ENCODE measurements around the gene IGFBP2. TPM values are rescaled to one million over a fixed set of nuclear protein-coding genes. Genes with fewer than 3 reads are reported as not detected.
A peak's percentile ranks its signal among the peaks of the same experiment; 100 is the strongest.

IGFBP2 gene
- total and polyA plus RNA-seq, 2 donors (not counting 1 experiment from before 2014, with no cell fraction given) = not detected

DNA sequence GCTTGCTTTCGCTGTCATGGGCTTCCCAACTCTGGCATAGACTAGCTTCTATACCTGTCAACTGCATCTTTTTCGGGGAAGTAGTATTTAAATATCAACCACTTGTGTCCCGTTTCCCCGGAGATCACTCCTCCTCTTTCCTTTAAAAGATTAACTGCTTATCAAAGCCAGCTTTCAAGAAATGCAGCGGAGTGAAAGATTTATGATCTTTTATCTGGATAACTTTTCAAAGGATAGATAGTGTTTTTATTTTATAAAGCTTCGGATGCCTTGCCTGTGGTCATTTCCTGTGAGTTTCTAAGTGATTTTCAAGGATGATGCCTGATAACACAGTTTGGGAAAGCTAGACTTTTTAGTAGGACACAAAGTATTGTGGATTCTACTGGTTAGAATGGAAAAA lies 65.1 kb downstream of the IGFBP2 start:
- POLR2A ChIA-PET = no interaction called here
- Histone ChIP-seq H4K20me1 (ENCODE audit: control insufficient read depth, insufficient read depth, low read length, poor library complexity, severe bottlenecking) (no peaks in the 10 kb centered on the region), H3K27me3 (replicated peaks in 1 of 4; ENCODE audit: control extremely low read depth in 1 of 4, control insufficient read depth in 3 of 4, insufficient read depth in 4 of 4, low read length in 3 of 4) (peaks cover 0 to 46% (median 21%) of the 10 kb centered on the region in 4 experiments), H3K27ac (ENCODE audit: low read length in 2 of 2) (no peak overlapping the region), H2AFZ (ENCODE audit: insufficient read depth, low read depth, low read length, poor library complexity, severe bottlenecking) (no peak overlapping the region), H3K79me2 (ENCODE audit: control insufficient read depth, insufficient read depth, low read length) (no peaks in the 10 kb centered on the region), H3K36me3 (replicated peaks in 1 of 2; ENCODE audit: control extremely low read depth in 1 of 2, control insufficient read depth in 1 of 2, extremely low read depth in 1 of 2, insufficient read depth in 2 of 2, low read length in 1 of 2) (no peaks in the 10 kb centered on the region), H3K9ac (ENCODE audit: low read length) (no peak overlapping the region), H3K9me3 (ENCODE audit: control extremely low read depth in 1 of 3, control insufficient read depth in 2 of 3, insufficient read depth in 1 of 3, low read length in 2 of 3) (peaks cover 0 to 4% (median 0%) of the 10 kb centered on the region in 3 donors), H3K4me1 (ENCODE audit: control insufficient read depth in 2 of 2, insufficient read depth in 2 of 2, low read length in 2 of 2) (peaks cover 12 to 13% of the 10 kb centered on the region in 2 donors), H3K4me2 (replicated peaks; ENCODE audit: low read depth, low read length, poor library complexity, severe bottlenecking) (no peak overlapping the region), H3K4me3 (ENCODE audit: control extremely low read depth in 1 of 5, extremely low read depth in 1 of 5, insufficient read depth in 1 of 5, low read depth in 2 of 5, low read length in 4 of 5) (no peak overlapping the region)
- Mint-ChIP-seq H3K9me3 (ENCODE audit: insufficient read depth) (no peaks in the 10 kb centered on the region), H3K27me3 (peaks cover 33% of the 10 kb centered on the region), H3K27ac (no peak overlapping the region), H3K4me1 (peaks cover 8% of the 10 kb centered on the region), H3K4me3 (no peak overlapping the region)
- intact Hi-C loops (cut with micrococcal nuclease) = no loop called here
- ATAC-seq (ENCODE audit: low read depth) (no peak), DNase-seq (no peak)
- TF ChIP-seq EZH2 (IDR thresholded peaks at IDR 0.05; ENCODE audit: borderline replicate concordance, insufficient read depth, low read depth, low read length, poor library complexity, severe bottlenecking) = no peak
- TF ChIP-seq, protein P1, sequence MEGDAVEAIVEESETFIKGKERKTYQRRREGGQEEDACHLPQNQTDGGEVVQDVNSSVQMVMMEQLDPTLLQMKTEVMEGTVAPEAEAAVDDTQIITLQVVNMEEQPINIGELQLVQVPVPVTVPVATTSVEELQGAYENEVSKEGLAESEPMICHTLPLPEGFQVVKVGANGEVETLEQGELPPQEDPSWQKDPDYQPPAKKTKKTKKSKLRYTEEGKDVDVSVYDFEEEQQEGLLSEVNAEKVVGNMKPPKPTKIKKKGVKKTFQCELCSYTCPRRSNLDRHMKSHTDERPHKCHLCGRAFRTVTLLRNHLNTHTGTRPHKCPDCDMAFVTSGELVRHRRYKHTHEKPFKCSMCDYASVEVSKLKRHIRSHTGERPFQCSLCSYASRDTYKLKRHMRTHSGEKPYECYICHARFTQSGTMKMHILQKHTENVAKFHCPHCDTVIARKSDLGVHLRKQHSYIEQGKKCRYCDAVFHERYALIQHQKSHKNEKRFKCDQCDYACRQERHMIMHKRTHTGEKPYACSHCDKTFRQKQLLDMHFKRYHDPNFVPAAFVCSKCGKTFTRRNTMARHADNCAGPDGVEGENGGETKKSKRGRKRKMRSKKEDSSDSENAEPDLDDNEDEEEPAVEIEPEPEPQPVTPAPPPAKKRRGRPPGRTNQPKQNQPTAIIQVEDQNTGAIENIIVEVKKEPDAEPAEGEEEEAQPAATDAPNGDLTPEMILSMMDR (IDR thresholded peaks at IDR 0.05) = no peak
- CTCF ChIA-PET = interaction anchor here (0.9 to 1.4 kb wide), 2 partner anchors 1015 to 1021 kb away, joined by 3 to 6 read pairs; no protein-coding TSS in a partner anchor
- WGBS (ENCODE audit: insufficient coverage) = 58% methylated on average over 2 of the region's 6 CpGs

DNA sequence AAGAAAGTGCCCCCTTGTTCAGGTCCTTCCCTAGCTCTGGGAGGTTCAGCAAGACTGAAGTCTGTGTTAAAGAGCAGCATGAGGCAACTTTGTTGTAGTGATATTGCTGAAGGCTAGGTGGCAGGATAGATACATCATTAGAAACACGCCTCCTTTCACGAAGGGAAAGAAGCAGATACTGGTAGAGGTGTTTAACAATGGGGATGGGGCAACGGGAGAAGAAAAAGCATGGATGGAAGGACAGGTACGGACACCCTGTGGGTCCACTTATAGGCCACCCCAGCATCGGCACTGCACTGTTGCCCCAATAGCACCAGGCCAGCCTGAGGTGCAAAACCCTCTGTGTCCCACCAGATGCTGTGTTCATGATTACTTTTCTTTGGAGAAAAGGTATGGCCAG lies 65.7 kb downstream of the IGFBP2 start:
- peaks cover 9% of the 10 kb centered on the region in 2 donors for H3K4me1 ChIP-seq (ENCODE audit: control insufficient read depth in 2 of 2, insufficient read depth in 2 of 2, low read length in 2 of 2)
- ChIA-PET POLR2A (no interaction called here), CTCF (interaction anchor here (1.4 kb wide), 1 partner anchor 1014 kb away, joined by 6 read pairs; no protein-coding TSS in a partner anchor)
- H3K9me3 ChIP-seq (ENCODE audit: control extremely low read depth in 1 of 3, control insufficient read depth in 2 of 3, insufficient read depth in 1 of 3, low read length in 2 of 3) = peaks cover 0 to 4% (median 0%) of the 10 kb centered on the region in 3 donors
- DNase-seq (peak; percentile 15), ATAC-seq (ENCODE audit: low read depth) (no peak)
- no peaks in the 10 kb centered on the region for H3K36me3 ChIP-seq (replicated peaks in 1 of 2; ENCODE audit: control extremely low read depth in 1 of 2, control insufficient read depth in 1 of 2, extremely low read depth in 1 of 2, insufficient read depth in 2 of 2, low read length in 1 of 2)
- no peaks in the 10 kb centered on the region for H4K20me1 ChIP-seq (ENCODE audit: control insufficient read depth, insufficient read depth, low read length, poor library complexity, severe bottlenecking)
- no peak overlapping the region for H3K9ac ChIP-seq (ENCODE audit: low read length)
- intact Hi-C loops (cut with micrococcal nuclease) = no loop called here
- Mint-ChIP-seq H3K4me1 (peaks cover 4% of the 10 kb centered on the region), H3K4me3 (no peak overlapping the region), H3K27ac (no peak overlapping the region), H3K27me3 (peaks cover 29% of the 10 kb centered on the region), H3K9me3 (ENCODE audit: insufficient read depth) (no peaks in the 10 kb centered on the region)
- WGBS (ENCODE audit: insufficient coverage) = 17% methylated on average over 5 of the region's 5 CpGs
- H2AFZ ChIP-seq (ENCODE audit: insufficient read depth, low read depth, low read length, poor library complexity, severe bottlenecking) = no peak overlapping the region
- peaks cover 0 to 40% (median 19%) of the 10 kb centered on the region in 4 experiments for H3K27me3 ChIP-seq (replicated peaks in 1 of 4; ENCODE audit: control extremely low read depth in 1 of 4, control insufficient read depth in 3 of 4, insufficient read depth in 4 of 4, low read length in 3 of 4)
- no peak overlapping the region for H3K4me3 ChIP-seq (ENCODE audit: control extremely low read depth in 1 of 5, extremely low read depth in 1 of 5, insufficient read depth in 1 of 5, low read depth in 2 of 5, low read length in 4 of 5)
- H3K79me2 ChIP-seq (ENCODE audit: control insufficient read depth, insufficient read depth, low read length) = no peaks in the 10 kb centered on the region
- H3K27ac ChIP-seq (ENCODE audit: low read length in 2 of 2) = no peak overlapping the region
- no peak overlapping the region for H3K4me2 ChIP-seq (replicated peaks; ENCODE audit: low read depth, low read length, poor library complexity, severe bottlenecking)
- no peak for TF ChIP-seq EZH2 (IDR thresholded peaks at IDR 0.05; ENCODE audit: borderline replicate concordance, insufficient read depth, low read depth, low read length, poor library complexity, severe bottlenecking)
- TF ChIP-seq, protein P1 (IDR thresholded peaks at IDR 0.05) = peak; percentile 25
